Activated naive CD4-positive, alpha-beta T cell treated with Interleukin-2 at 50 U/mL for 16 hours (primary cell): Measurements from ENCODE around the gene G2E3.
"Not testable (repeated sequence)": the region's sequence is repeated elsewhere in the genome, so short reads cannot be mapped to it uniquely, and the experiment has no call there.

Experiments used
- DNase-seq: peaks from one replicate; pipeline ENCODE4 v3.0.0-alpha.2; 2020

The G2E3 gene, protein sequence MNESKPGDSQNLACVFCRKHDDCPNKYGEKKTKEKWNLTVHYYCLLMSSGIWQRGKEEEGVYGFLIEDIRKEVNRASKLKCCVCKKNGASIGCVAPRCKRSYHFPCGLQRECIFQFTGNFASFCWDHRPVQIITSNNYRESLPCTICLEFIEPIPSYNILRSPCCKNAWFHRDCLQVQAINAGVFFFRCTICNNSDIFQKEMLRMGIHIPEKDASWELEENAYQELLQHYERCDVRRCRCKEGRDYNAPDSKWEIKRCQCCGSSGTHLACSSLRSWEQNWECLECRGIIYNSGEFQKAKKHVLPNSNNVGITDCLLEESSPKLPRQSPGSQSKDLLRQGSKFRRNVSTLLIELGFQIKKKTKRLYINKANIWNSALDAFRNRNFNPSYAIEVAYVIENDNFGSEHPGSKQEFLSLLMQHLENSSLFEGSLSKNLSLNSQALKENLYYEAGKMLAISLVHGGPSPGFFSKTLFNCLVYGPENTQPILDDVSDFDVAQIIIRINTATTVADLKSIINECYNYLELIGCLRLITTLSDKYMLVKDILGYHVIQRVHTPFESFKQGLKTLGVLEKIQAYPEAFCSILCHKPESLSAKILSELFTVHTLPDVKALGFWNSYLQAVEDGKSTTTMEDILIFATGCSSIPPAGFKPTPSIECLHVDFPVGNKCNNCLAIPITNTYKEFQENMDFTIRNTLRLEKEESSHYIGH

GRCh38 chr14:30558675-30559555 lies at the start of gene G2E3:
TSS of gene G2E3 (plus strand) at chr14:30559158. CDS start at chr14:30581080, 21,922 bp downstream.
- DNase-seq = peak; percentile 92

DNA sequence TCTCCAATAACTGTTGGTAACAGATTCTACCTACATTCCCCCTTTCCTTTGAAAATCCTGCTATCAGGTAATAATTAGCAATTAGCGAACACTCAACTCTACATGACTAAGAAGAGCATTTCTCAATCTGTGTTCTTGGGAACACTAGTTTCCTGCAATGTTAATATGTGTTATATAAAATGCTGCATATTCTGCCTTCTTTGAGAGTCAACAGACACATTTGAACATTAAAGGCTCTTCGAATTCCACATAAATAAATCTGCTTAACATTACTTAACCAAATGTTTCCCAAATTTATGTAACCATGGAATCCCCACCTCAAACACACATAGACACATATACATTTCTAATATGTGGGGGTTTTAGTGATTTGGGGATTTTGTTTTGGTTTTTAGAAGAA lies 41.2 kb upstream of the G2E3 start:
- DNase-seq = no peak

- no peak for DNase-seq
Measured at GRCh38 chr14:30518867-30519560, 39.9 kb upstream of the G2E3 start.

DNA sequence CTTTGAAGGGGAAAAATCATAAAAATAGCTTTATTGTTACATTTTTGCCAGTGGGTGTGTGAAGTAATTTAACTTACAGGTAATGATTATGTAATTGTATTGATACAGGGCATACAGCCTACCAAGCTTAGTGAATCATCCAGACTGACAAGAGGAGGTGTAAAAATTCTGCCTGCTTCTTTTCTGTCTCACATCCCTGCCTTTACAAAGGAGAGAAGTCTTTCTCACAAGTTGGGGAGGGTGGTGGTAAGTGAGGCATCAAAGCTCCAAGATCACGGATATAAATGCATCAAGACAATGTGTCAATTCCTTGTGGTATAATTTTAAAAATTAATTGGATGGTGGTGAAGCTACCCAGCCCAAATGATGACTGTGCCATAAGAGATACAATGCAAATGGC lies 39.0 kb upstream of the G2E3 start:
- no peak for DNase-seq

- no peak for DNase-seq
Measured at GRCh38 chr14:30520536-30520935, 38.4 kb upstream of the G2E3 start.

DNA sequence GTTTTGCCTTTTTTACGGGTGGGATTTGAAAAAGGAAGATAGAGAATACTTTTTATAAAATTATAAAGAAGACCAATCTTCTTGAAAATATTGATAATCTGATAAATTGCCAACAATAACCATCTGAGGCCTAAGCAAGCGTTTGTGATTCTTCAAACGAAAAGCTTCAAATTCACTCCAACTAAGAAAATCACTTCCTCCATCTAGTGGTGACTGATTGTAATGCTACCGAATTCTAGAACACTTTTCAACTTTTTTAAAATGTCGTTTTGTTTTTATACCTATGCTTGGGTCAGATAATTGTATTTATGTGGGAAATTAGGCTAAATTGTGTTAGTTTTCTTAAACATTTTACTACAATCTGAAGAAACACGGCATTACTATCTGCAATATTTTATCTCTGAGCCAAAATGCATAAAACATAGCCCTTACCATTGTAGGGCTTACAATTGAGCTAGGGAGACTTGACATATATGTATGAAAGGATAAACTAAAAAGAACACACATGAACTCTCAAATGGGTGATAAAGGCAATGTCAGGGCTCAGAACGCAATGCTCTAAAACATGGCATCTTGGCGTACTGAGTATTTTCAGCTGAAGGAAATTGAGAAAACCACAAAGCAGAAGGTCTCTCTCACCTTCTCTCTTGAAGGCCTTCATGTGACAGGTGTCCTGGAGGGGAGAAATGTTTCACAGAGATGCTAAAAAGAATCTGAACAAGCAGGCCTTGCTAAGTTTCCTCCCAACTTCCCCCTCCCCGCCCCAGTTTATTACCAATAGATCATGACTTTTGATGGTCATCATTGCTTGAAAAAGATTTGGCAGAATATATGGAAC lies 36.8 kb upstream of the G2E3 start:
- DNase-seq = no peak

- DNase-seq = no peak
Measured at GRCh38 chr14:30525833-30526232, 33.1 kb upstream of the G2E3 start.

DNA sequence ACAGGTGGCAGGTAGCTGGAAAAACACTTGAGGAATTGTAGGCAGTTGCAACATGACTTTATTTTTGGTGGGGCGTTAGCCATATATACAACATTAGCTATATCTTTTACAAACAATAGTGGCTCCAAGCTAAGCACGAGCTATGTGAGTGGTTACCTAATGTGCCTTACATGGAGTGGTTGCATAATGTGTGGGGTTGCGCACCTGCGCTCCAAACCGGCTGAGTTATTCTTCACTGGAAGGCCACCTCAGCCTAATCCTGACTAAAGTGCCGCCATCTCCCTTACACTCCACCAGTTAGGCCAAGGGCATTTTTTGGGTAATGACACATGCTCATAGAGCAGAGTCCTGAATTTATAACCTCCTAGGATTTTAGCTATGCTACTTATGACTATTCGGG lies 31.8 kb upstream of the G2E3 start:
- DNase-seq = no peak

DNA sequence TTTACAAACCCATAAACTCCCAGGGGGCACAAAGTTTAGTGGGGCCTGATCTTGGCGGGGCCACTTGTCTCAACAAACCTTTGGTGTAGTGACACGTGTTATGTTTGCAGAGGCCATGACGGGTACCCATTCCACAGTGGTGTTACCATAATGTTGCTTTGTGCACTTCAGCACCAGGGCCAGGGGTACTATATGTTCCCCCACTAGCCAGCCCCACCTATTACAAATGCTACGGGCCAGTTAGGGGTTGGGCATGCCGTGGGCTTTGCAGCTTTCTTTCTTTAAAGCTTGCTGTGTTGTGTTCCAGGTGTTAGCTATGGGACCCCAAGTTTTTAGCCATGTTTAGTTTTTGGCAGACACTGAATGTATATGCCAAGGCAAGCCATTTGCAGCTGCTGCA lies 30.8 kb upstream of the G2E3 start:
- no peak for DNase-seq

DNA sequence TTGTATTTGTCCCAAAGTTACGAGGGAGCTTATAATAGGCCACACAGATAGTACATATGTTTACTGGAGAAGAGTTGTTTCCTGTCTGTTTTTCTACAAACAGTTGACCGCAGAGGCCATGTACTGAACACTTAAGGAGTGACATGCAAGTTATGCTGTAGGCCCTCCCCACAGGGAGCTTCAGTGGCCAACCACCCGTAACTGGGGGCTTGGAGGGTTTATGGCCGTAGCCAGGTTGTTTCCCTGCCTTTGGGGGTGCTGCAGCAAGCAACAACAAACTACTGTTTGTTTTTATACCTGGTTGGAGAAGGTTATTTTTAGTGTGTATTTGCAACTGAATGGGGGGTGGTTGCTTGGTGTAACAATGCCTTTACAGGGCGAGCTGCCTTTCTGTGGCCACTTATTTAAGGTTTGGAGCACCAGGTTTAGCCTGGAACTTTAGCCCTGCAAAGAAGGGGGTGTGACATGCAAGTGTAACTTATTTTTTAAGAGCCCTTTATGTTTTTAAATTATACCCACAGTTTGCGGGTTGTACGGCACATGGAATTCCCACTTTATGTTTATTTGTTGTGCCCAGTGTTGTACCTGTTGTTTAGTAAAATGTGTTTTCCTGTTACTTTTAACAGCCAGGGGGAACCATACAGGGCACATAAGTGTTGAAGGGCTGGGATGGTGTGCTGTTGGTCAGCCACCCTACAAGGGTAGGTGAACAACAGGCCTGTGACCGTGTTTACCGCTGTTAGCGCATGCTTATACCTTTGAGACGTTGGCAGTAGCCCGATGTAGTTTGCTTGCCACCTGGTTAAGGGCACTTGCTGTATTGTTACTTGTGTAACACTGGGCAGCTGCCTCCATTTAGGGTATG lies 29.9 kb upstream of the G2E3 start:
- DNase-seq = no peak

DNA sequence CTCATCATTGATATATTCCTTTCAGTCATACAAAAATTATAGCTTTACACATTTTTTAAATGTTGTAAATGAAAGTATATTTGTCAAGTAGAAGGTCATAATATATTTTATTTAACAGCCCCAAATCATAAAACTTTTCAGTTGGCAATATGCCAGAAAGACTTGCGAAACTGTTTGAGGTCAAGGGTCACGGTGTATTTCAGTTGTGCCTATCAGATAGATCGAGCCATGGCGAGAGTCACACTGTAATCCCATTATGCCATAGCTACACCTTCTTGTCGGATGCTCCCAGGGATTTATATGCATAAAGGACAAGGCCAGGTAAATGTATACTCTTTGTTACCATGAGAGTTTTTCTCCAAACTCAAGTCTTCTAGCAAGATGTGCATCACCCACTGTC lies 26.7 kb upstream of the G2E3 start:
- DNase-seq = no peak

- DNase-seq = no peak
Measured at GRCh38 chr14:30533126-30533525, 25.8 kb upstream of the G2E3 start.

- DNase-seq = no peak
Measured at GRCh38 chr14:30541318-30541717, 17.6 kb upstream of the G2E3 start.

GRCh38 chr14:30546735-30547134 lies 12.2 kb upstream of the G2E3 start:
- not testable (repeated sequence) for DNase-seq

DNA sequence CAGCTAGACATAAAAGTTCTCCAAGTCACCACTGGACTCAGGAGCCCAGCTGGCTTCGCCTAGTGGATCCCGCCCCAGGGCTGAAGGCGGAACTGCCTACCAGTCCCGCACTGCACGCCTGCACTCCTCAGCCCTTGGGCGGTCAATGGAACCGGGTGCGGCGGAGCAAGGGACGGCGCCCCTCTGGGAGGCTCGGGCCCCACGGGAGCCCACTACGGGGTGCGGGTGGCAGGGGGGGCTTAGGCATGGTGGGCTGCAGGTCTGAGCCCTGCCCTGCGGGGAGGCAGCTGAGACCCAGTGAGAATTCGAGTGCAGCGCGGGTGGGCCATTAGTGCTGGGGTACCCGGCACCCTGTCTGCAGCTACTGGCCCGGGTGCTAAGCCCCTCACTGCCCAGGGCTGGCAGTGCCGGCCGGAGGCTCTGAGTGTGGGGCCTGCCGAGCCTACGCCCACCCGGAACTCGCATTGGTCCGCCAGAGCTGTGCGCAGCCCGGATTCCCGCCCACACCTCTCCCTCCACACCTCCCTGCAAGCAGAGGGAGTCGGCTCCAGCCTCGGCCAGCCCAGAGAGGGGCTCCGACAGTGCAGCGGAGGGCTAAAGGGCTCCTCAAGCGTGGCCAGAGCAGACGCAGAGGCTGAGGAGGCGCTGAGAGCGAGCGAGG lies 11.4 kb upstream of the G2E3 start:
- no peak for DNase-seq

- DNase-seq = no peak
Measured at GRCh38 chr14:30550335-30550734, 8.6 kb upstream of the G2E3 start.

- no peak for DNase-seq
Measured at GRCh38 chr14:30551460-30551859, 7.5 kb upstream of the G2E3 start.

- no peak for DNase-seq
Measured at GRCh38 chr14:30553311-30553989, 5.5 kb upstream of the G2E3 start.

GRCh38 chr14:30558362-30558674 lies 640 bp upstream of the G2E3 start:
- no peak for DNase-seq

GRCh38 chr14:30559638-30560091 lies 707 bp downstream of the G2E3 start:
- no peak for DNase-seq
